ENCODE data around the gene COG1.
"Not testable (repeated sequence)": the region's sequence is repeated elsewhere in the genome, so short reads cannot be mapped to it uniquely, and the experiment has no call there.

Gene COG1, protein sequence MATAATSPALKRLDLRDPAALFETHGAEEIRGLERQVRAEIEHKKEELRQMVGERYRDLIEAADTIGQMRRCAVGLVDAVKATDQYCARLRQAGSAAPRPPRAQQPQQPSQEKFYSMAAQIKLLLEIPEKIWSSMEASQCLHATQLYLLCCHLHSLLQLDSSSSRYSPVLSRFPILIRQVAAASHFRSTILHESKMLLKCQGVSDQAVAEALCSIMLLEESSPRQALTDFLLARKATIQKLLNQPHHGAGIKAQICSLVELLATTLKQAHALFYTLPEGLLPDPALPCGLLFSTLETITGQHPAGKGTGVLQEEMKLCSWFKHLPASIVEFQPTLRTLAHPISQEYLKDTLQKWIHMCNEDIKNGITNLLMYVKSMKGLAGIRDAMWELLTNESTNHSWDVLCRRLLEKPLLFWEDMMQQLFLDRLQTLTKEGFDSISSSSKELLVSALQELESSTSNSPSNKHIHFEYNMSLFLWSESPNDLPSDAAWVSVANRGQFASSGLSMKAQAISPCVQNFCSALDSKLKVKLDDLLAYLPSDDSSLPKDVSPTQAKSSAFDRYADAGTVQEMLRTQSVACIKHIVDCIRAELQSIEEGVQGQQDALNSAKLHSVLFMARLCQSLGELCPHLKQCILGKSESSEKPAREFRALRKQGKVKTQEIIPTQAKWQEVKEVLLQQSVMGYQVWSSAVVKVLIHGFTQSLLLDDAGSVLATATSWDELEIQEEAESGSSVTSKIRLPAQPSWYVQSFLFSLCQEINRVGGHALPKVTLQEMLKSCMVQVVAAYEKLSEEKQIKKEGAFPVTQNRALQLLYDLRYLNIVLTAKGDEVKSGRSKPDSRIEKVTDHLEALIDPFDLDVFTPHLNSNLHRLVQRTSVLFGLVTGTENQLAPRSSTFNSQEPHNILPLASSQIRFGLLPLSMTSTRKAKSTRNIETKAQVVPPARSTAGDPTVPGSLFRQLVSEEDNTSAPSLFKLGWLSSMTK

DNA sequence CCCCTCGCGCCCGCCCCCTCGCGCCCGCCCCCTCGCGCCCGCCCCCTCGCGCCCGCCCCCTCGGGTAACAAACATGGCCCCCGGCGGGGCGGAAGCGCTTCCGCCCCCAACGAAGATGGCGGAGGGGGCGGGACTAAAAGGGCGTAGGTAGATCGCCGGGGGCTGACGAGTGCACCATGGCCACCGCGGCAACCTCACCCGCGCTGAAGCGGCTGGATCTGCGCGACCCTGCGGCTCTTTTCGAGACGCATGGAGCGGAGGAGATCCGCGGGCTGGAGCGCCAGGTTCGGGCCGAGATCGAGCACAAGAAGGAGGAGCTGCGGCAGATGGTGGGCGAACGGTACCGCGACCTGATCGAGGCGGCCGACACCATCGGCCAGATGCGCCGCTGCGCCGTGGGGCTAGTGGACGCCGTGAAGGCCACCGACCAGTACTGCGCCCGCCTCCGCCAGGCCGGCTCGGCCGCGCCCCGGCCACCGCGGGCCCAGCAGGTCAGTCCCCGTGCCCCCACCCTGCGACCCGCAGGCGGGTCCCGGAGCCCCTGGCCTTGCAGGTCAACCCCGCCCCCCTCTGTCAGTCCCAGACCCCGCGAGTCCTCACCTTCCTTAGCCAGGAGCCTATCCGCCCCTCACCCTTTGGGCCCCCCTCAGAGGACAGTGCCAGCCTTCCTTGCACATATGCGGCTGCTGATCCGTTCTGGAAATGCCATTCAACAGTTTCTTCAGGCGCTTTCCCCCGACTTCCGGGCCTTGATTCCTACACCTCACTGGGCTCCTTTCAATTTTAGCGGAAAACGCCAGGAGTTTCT is at the start of gene COG1:
Gene COG1, plus strand, starts transcription at position 162 of the 808 bp plus-strand sequence. Its CDS starts 15 bp downstream, at position 177.
- Histone ChIP-seq H3K36me3 (ENCODE audit: control insufficient read depth in 2 of 2, insufficient read depth in 2 of 2, low read length in 2 of 2) (peaks cover 14 to 17% of the 10 kb centered on the region in 2 donors), H3K4me3 (ENCODE audit: low read length in 2 of 2) (peak within 1 kb of the TSS; percentile 94 to 95), H3K9ac (ENCODE audit: low read length in 2 of 2) (peak within 1 kb of the TSS; percentile 85 to 88), H3K27ac (ENCODE audit: low read length) (peak within 1 kb of the TSS; percentile 60), H3K27me3 (ENCODE audit: control insufficient read depth in 1 of 2, insufficient read depth in 2 of 2, low read length in 2 of 2) (no peaks in the 10 kb centered on the region), H3K9me3 (ENCODE audit: control insufficient read depth in 2 of 2, low read length in 2 of 2) (no peaks in the 10 kb centered on the region), H3K4me1 (ENCODE audit: control insufficient read depth, insufficient read depth, low read length) (peaks cover 19% of the 10 kb centered on the region)

DNA sequence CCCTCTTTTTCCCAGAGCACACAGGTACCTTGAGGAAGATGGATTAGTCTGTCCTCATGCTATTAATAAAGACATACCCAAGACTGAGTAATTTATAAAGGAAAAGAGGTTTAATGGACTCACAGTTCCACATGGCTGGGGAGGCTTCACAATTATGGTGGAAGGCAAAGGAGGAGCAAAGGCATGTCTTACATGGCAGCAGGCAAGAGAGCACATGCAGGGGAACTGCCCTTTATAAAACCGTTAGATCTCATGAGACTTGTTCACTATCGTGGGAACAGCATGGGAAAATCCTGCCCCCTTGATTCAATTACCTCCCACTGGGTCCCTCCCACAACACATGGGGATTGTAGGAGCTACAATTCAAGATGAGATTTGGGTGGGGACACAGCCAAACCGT is 48.6 kb upstream of the COG1 start:
- H3K27ac ChIP-seq (ENCODE audit: low read length); H3K9ac ChIP-seq (ENCODE audit: low read length in 2 of 2); H3K4me3 ChIP-seq (ENCODE audit: low read length in 2 of 2); H3K27me3 ChIP-seq (ENCODE audit: control insufficient read depth in 1 of 2, insufficient read depth in 2 of 2, low read length in 2 of 2); H3K36me3 ChIP-seq (ENCODE audit: control insufficient read depth in 2 of 2, insufficient read depth in 2 of 2, low read length in 2 of 2); H3K4me1 ChIP-seq (ENCODE audit: control insufficient read depth, insufficient read depth, low read length); H3K9me3 ChIP-seq (ENCODE audit: control insufficient read depth in 2 of 2, low read length in 2 of 2): not testable (repeated sequence)

DNA sequence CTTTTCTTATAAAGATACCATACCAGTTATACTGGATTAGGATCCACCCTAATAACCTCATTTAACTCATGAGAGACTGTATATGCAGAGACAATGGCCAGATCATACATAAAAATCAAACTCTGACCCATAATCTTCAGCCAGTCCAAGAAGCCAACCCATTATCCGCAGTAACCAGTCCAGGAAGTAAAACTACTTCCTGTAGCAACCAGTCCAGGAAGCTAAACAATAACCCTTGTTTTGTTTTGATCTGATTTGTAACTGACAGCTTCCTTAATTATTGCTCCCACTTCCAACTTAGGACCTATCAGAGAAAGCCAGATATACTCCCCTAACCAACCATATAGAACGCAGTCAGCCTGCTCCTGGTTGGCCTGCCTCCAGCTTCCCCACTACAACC is 47.2 kb upstream of the COG1 start:
- H3K27ac ChIP-seq (ENCODE audit: low read length) = no peak overlapping the region
- peaks cover 4 to 9% of the 10 kb centered on the region in 2 donors for H3K27me3 ChIP-seq (ENCODE audit: control insufficient read depth in 1 of 2, insufficient read depth in 2 of 2, low read length in 2 of 2)
- H3K4me1 ChIP-seq (ENCODE audit: control insufficient read depth, insufficient read depth, low read length) = no peaks in the 10 kb centered on the region
- no peak overlapping the region for H3K9ac ChIP-seq (ENCODE audit: low read length in 2 of 2)
- no peak overlapping the region for H3K4me3 ChIP-seq (ENCODE audit: low read length in 2 of 2)
- peaks cover 0 to 3% of the 10 kb centered on the region in 2 donors for H3K9me3 ChIP-seq (ENCODE audit: control insufficient read depth in 2 of 2, low read length in 2 of 2)
- H3K36me3 ChIP-seq (ENCODE audit: control insufficient read depth in 2 of 2, insufficient read depth in 2 of 2, low read length in 2 of 2) = no peaks in the 10 kb centered on the region

DNA sequence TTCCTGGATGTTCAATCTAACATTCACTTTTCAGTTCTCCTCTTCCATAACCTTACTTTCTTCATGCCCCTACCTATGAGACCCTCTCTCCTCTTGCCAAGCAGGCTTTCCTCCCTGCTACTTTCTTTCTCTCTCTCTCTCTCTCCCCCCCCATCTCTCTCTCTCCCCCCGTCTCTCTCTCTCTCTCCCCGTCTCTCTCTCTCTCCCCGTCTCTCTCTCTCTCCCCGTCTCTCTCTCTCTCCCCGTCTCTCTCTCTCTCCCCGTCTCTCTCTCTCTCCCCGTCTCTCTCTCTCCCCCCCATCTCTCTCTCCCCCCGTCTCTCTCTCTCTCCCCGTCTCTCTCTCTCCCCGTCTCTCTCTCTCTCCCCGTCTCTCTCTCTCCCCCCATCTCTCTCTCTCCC is 45.1 kb upstream of the COG1 start:
- not testable (repeated sequence) for H3K27ac ChIP-seq (ENCODE audit: low read length); H3K4me3 ChIP-seq (ENCODE audit: low read length in 2 of 2)
- H3K27me3 ChIP-seq (ENCODE audit: control insufficient read depth in 1 of 2, insufficient read depth in 2 of 2, low read length in 2 of 2) = peaks cover 4 to 11% of the 10 kb centered on the region in 2 donors

DNA sequence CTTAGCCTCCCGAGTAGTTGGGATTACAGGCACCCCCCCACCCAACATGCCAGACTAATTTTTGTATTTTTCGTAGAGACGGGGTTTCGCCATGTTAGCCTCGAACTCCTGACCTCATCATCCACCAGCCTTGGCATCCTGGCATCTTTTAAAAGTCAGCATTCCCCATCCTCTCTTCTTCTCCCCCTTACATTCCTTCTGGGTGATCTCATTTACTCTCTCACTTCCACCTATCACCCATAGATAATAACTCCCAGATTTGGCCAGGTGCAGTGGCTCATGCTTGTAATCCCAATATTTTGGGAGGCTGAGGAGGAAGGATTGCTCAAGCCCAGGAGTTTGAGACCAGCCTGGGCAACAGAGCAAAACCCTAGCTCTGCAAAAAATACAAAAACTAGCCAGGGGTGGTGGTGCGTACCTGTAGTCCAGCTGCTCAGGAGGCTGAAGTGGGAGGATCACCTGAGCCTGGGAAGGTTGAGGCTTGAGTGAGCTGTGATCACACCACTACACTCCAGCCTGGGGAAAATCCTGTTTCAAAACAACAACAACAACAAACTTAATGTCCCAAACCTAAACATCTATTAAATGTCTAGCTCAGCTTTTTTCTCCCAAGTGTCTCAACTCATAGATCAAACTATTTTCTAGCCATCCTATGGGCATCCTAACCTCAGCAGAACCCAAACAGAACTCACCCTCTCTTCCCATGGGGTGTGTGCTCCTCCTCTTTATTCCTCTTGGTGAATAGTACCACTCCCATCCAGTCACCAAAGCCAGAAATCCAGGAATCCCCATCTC is 44.1 kb upstream of the COG1 start:
- H3K27me3 ChIP-seq (ENCODE audit: control insufficient read depth in 1 of 2, insufficient read depth in 2 of 2, low read length in 2 of 2) = peaks cover 4 to 9% of the 10 kb centered on the region in 2 donors
- no peak overlapping the region for H3K4me3 ChIP-seq (ENCODE audit: low read length in 2 of 2)
- H3K9ac ChIP-seq (ENCODE audit: low read length in 2 of 2) = no peak overlapping the region
- no peaks in the 10 kb centered on the region for H3K4me1 ChIP-seq (ENCODE audit: control insufficient read depth, insufficient read depth, low read length)
- no peak overlapping the region for H3K27ac ChIP-seq (ENCODE audit: low read length)
- H3K36me3 ChIP-seq (ENCODE audit: control insufficient read depth in 2 of 2, insufficient read depth in 2 of 2, low read length in 2 of 2) = no peaks in the 10 kb centered on the region
- peaks cover 0 to 3% of the 10 kb centered on the region in 2 donors for H3K9me3 ChIP-seq (ENCODE audit: control insufficient read depth in 2 of 2, low read length in 2 of 2)

More for the DNA sequence above, 45.1 kb upstream of the COG1 start:
- H3K9ac ChIP-seq (ENCODE audit: low read length in 2 of 2); H3K9me3 ChIP-seq (ENCODE audit: control insufficient read depth in 2 of 2, low read length in 2 of 2); H3K36me3 ChIP-seq (ENCODE audit: control insufficient read depth in 2 of 2, insufficient read depth in 2 of 2, low read length in 2 of 2); H3K4me1 ChIP-seq (ENCODE audit: control insufficient read depth, insufficient read depth, low read length): not testable (repeated sequence)

DNA sequence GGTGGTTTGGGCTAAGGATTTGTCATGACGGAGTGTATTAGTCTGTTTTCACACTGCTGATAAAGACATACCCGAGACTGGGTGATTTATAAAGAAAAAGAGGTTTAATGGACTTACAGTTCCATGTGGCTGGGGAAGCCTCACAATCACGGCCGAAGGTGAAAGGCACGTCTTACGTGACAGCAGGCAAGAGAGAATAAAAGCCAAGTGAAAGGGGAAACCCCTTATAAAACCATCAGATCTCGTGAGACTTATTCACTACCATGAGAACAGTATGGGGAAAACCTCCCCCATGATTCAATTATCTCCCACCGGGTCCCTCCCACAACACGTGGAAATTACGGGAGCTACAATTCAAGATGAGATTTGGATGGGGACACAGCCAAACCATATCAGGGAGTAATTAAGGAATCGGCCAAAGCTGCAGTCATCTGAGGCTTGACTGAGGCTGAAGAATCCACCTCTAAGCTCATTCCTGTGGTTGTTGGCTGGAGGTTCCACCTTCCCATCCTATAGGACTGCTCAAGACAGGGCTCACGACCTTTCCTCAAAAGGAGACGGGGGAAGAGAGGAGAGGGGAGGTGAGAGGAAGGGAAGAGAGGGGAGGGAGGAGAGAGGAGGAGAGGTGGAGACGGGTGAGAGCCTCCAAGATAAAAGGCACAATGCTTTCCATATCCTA is 42.1 kb upstream of the COG1 start:
- H3K4me3 ChIP-seq (ENCODE audit: low read length in 2 of 2); H3K27me3 ChIP-seq (ENCODE audit: control insufficient read depth in 1 of 2, insufficient read depth in 2 of 2, low read length in 2 of 2); H3K9ac ChIP-seq (ENCODE audit: low read length in 2 of 2); H3K27ac ChIP-seq (ENCODE audit: low read length); H3K36me3 ChIP-seq (ENCODE audit: control insufficient read depth in 2 of 2, insufficient read depth in 2 of 2, low read length in 2 of 2); H3K4me1 ChIP-seq (ENCODE audit: control insufficient read depth, insufficient read depth, low read length); H3K9me3 ChIP-seq (ENCODE audit: control insufficient read depth in 2 of 2, low read length in 2 of 2): not testable (repeated sequence)

DNA sequence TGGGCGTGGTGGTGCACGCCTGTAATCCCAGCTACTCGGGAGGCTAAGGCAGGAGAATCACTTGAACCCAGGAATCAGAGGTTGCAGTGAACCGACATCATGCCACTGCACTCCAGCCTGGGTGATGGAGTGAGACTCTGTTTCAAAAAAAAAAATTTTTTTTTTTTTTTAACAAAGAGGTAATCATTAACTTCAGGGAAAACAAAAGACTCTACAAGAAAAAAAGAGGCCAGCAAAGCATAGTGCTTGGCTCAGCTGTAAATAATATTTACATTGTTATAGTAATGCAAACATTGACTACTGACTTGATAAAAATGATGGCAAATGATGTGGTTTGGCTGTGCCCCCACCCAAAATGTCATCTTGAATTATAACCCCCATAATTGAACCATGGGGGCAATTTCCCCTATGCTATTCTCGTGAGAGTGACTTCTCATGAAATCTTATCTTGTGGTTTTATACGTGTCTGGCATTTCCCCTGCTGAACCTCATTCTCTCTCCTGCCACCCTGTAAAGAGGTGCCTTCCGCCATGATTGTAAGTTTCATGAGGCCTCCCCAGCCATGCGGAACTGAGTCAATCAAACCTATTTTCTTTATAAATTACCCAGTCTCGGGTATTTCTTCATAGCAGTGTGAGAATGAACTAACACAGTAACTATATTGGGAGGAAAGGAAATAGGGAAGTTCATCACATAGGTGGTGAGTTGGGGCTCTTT is 40.8 kb upstream of the COG1 start:
- Histone ChIP-seq H3K36me3 (ENCODE audit: control insufficient read depth in 2 of 2, insufficient read depth in 2 of 2, low read length in 2 of 2) (no peaks in the 10 kb centered on the region), H3K4me3 (ENCODE audit: low read length in 2 of 2) (no peak overlapping the region), H3K27ac (ENCODE audit: low read length) (no peak overlapping the region), H3K4me1 (ENCODE audit: control insufficient read depth, insufficient read depth, low read length) (no peaks in the 10 kb centered on the region), H3K9me3 (ENCODE audit: control insufficient read depth in 2 of 2, low read length in 2 of 2) (peaks cover 0 to 3% of the 10 kb centered on the region in 2 donors), H3K9ac (ENCODE audit: low read length in 2 of 2) (no peak overlapping the region), H3K27me3 (ENCODE audit: control insufficient read depth in 1 of 2, insufficient read depth in 2 of 2, low read length in 2 of 2) (peaks cover 7 to 9% of the 10 kb centered on the region in 2 donors)

DNA sequence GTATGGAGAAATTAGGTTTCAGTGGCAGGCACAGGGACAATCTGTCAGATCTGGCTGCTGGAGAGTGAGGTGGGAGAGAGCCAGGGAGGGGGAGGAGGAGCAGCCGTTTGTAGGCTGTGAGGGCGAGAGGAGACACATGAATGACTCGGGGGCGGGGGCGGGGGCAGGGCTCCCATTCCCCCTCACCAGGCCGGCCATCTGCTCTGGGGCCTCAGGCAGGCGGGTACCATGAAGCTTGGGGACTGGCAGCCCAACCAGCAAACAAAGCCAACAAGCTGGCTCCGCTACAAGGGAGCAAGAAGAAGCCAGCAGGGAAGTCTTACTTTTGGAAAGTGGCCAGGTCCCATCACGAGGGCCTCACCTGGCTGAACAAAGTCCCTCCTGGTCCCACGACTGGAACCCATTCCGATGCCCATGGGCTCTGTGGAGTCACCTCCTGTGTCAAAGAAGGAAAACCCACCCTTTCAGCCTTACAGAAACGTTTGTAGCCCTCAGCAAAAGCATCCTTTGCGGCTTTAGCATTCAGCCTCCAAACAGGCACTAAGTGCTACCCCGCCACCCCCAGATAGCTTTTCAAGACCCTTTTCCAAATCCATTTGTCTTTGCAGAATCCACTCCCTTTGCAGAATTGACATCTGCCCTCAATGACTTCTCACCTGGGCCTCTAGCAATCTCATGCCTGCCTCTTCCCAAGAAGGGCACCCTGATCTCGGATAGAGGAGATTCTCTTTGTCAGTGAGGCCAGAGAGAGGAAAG is 37.3 kb upstream of the COG1 start:
- peak overlapping the region in 1 of 2 donors; percentile 21 for H3K9ac ChIP-seq (ENCODE audit: low read length in 2 of 2)
- H3K4me1 ChIP-seq (ENCODE audit: control insufficient read depth, insufficient read depth, low read length) = no peaks in the 10 kb centered on the region
- H3K4me3 ChIP-seq (ENCODE audit: low read length in 2 of 2) = peak overlapping the region in 1 of 2 donors; percentile 20
- H3K36me3 ChIP-seq (ENCODE audit: control insufficient read depth in 2 of 2, insufficient read depth in 2 of 2, low read length in 2 of 2) = no peaks in the 10 kb centered on the region
- H3K27ac ChIP-seq (ENCODE audit: low read length) = no peak overlapping the region
- no peaks in the 10 kb centered on the region for H3K9me3 ChIP-seq (ENCODE audit: control insufficient read depth in 2 of 2, low read length in 2 of 2)
- peaks cover 4 to 15% of the 10 kb centered on the region in 2 donors for H3K27me3 ChIP-seq (ENCODE audit: control insufficient read depth in 1 of 2, insufficient read depth in 2 of 2, low read length in 2 of 2)
